OCI-LY3 (cell line): Measurements from ENCODE around the gene SLC7A1.

Experiments
- EZH2phosphoT487 ChIP-seq: fragments of 200-600 bp; shearing (Covaris generic); IDR thresholded peaks from 2 replicates; pipeline ENCODE4 v1.6.1; 2018; ENCODE audit warnings: antibody characterized with exemption, mixed run types, low read depth
- TF ChIP-seq, protein P1 (sequence below): fragments of 200-600, 300-600 bp; sonication (generic); IDR thresholded peaks from 2 replicates; pipeline ENCODE4 v1.5.1; 2014; ENCODE audit warnings: antibody characterized with exemption, low read length, low read depth

GRCh38 chr13:29640665-29641064, 45.2 kb upstream of the SLC7A1 start:
- TF ChIP-seq, protein P1, sequence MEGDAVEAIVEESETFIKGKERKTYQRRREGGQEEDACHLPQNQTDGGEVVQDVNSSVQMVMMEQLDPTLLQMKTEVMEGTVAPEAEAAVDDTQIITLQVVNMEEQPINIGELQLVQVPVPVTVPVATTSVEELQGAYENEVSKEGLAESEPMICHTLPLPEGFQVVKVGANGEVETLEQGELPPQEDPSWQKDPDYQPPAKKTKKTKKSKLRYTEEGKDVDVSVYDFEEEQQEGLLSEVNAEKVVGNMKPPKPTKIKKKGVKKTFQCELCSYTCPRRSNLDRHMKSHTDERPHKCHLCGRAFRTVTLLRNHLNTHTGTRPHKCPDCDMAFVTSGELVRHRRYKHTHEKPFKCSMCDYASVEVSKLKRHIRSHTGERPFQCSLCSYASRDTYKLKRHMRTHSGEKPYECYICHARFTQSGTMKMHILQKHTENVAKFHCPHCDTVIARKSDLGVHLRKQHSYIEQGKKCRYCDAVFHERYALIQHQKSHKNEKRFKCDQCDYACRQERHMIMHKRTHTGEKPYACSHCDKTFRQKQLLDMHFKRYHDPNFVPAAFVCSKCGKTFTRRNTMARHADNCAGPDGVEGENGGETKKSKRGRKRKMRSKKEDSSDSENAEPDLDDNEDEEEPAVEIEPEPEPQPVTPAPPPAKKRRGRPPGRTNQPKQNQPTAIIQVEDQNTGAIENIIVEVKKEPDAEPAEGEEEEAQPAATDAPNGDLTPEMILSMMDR, result no peak
- TF ChIP-seq EZH2phosphoT487, result no peak
